Transverse colon (tissue), 4 donors: Measurements from ENCODE around the gene P3H2. TPM values are rescaled to one million over a fixed set of nuclear protein-coding genes. Genes with fewer than 3 reads are reported as not detected.

Experiments used
- DNase-seq: peaks from one replicate; pipeline ENCODE4 v3.0.0-alpha.2; 2019
- H3K27ac ChIP-seq, 4 donors: fragments of 200-600 bp; sonication (generic); 2 replicates each; pipeline ENCODE4 v1.5.1; 2016 to 2018; ENCODE audit warnings: inconsistent platforms in 4 of 4
- H3K27me3 ChIP-seq: fragments of 200-600 bp; sonication (generic); 2 replicates; pipeline ENCODE4 v1.5.1; 2017; ENCODE audit warnings: inconsistent platforms
- H3K36me3 ChIP-seq, 4 donors: fragments of 200-600 bp; sonication (generic); 2 replicates each; pipeline ENCODE4 v1.5.1; 2017 to 2019; ENCODE audit warnings: inconsistent platforms in 4 of 4
- H3K4me1 ChIP-seq, 4 donors: fragments of 200-600 bp; sonication (generic); 2 replicates each; pipeline ENCODE4 v1.5.1; 2017 to 2020; ENCODE audit warnings: inconsistent platforms in 4 of 4
- H3K4me3 ChIP-seq, 4 donors: fragments of 200-600 bp; sonication (generic); 1 replicate in 1 of 4; 2 replicates in 3 of 4; pipeline versions ENCODE4 v1.5.1 to v1.6.1; 2017 to 2019; ENCODE audit warnings: inconsistent platforms in 4 of 4
- H3K9me3 ChIP-seq, 2 donors: fragments of 200-600 bp; sonication (generic); 2 replicates each; pipeline ENCODE4 v1.5.1; 2017 to 2019; ENCODE audit warnings: inconsistent platforms in 2 of 2
- CTCF ChIP-seq, 5 experiments: fragments of 200-600 bp in 3 of 5; fragments of 450-650 bp in 2 of 5; sonication (generic) in 3 of 5; IDR thresholded peaks; 1 replicate in 2 of 5; 2 replicates in 3 of 5; pipeline ENCODE4 v1.5.1; 2016 to 2017; ENCODE audit warnings: antibody characterized with exemption in 5 of 5, inconsistent platforms in 3 of 5, mild to moderate bottlenecking in 2 of 5, moderate library complexity in 1 of 5
- EP300 ChIP-seq: sonication (generic); formaldehyde crosslinking; IDR thresholded peaks from one replicate; pipeline ENCODE4 v1.6.1; 2017; ENCODE audit warnings: antibody characterized with exemption, low read depth
- POLR2A ChIP-seq: fragments of 450-650 bp; IDR thresholded peaks from one replicate; pipeline ENCODE4 v1.6.1; 2016; ENCODE audit warnings: antibody characterized with exemption, mild to moderate bottlenecking, moderate library complexity
- POLR2AphosphoS5 ChIP-seq, 3 donors: sonication (generic); formaldehyde crosslinking; IDR thresholded peaks; one replicate each; pipeline ENCODE4 v1.6.1; 2016; ENCODE audit warnings: antibody characterized with exemption in 3 of 3
- WGBS, 2 donors: methylation state at CpG; one replicate each; pipeline ENCODE4 v1.1.5; 2018; ENCODE audit warnings: low coverage in 1 of 2; 5-methylcytosine and 5-hydroxymethylcytosine counted together
- in situ Hi-C, 4 donors: fragments of 200-750 bp; cut with MboI; loops; one replicate each; pipeline versions ENCODE4 v1.15.0 to v1.15.1; 2017; ENCODE audit warnings: low sequenced_read_pairs in 3 of 4, low pct_ligation_motif_present in 1 of 4, low pct_unique_long_range_greater_than_20kb in 1 of 4
- intact Hi-C: fragments of 100-400 bp; cut with DNase I; formaldehyde crosslinking; loops from one replicate; pipeline ENCODE4 v1.15.1; 2023; ENCODE audit warnings: low total_unique reads
- total RNA-seq, 4 donors: library from RNA; depleted of rRNA; stranded (reverse); fragments of >200 nt; gene quantifications; one replicate each; pipeline ENCODE4 v1.1.0, GENCODE V29; 2016

Gene P3H2
- total RNA-seq, 4 donors from 2014 or later = 26.6 to 153 (median 54.3) TPM

DNA sequence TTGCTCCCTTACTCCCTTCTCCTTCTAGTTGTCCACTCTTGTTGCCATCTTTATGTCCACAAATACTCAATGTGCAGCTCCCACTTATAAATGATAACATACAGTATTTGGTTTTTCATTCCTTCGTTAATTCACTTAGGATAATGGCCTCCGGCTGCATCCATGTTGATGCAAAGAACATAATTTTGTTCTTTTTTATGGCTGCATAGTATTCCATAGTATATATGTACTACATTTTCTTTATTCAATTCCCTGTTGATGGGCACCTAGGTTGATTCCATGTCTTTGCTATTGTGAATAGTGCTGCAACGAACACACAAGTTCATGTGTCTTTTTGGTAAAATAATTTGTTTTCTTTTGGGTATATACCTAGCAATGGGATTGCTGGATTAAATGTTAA, 21.3 kb upstream of the P3H2 start:
- DNase-seq = no peak
- no peak for TF ChIP-seq EP300
- TF ChIP-seq POLR2AphosphoS5 (IDR thresholded peaks at IDR 0.05) = no peak
- TF ChIP-seq POLR2A = no peak
- no peak for TF ChIP-seq CTCF (IDR thresholded peaks at IDR 0.05)
- intact Hi-C loops (no loop called here), in situ Hi-C loops (no loop called here)
- H3K27me3 ChIP-seq = no peaks in the 10 kb centered on the region
- no peak overlapping the region for H3K27ac ChIP-seq
- no peaks in the 10 kb centered on the region for H3K36me3 ChIP-seq
- H3K9me3 ChIP-seq = no peaks in the 10 kb centered on the region
- H3K4me1 ChIP-seq = no peaks in the 10 kb centered on the region
- 77 to 90% methylated on average over 3 of the region's 3 CpGs for WGBS, 2 donors
- H3K4me3 ChIP-seq = no peak overlapping the region

- in situ Hi-C loops (no loop called here), intact Hi-C loops (no loop called here)
- Histone ChIP-seq H3K27me3 (peaks cover 3% of the 10 kb centered on the region), H3K36me3 (no peaks in the 10 kb centered on the region), H3K4me3 (no peak overlapping the region), H3K9me3 (no peaks in the 10 kb centered on the region), H3K27ac (no peak overlapping the region), H3K4me1 (no peaks in the 10 kb centered on the region)
- TF ChIP-seq POLR2A = no peak
- no peak for TF ChIP-seq EP300
- TF ChIP-seq CTCF (IDR thresholded peaks at IDR 0.05) = no peak
- no peak for TF ChIP-seq POLR2AphosphoS5 (IDR thresholded peaks at IDR 0.05)
- WGBS, 2 donors = 39 to 41% methylated on average over 5 of the region's 5 CpGs
- no peak for DNase-seq
These were observed 18.7 kb upstream of the P3H2 start for GRCh38 chr3:190139365-190139764.

DNA sequence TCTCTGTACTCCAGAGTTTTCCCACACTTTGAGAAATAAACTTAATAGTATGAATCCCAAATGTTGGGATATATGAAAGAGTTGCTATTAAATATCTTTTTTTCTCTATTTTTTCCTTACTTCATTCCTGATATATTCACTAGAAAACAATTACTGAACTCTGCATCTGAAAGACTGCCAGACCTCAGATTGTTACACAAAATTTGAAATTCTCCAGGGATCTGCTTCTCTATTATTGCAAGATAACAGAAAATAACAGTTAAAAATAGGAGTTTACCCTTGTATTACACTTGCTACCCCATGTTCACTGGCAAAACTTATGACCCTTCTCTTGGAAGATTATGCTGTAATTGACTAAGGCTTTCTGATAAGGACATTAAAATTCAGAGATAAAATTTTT, 11.7 kb upstream of the P3H2 start:
- peaks cover 3% of the 10 kb centered on the region for H3K27me3 ChIP-seq
- no peak overlapping the region for H3K27ac ChIP-seq
- no peak for DNase-seq
- intact Hi-C loops = no loop called here
- in situ Hi-C loops = no loop called here
- TF ChIP-seq POLR2AphosphoS5 (IDR thresholded peaks at IDR 0.05) (no peak), EP300 (no peak), CTCF (IDR thresholded peaks at IDR 0.05) (no peak), POLR2A (no peak)
- H3K4me1 ChIP-seq = peaks cover 0 to 3% (median 0%) of the 10 kb centered on the region in 4 donors
- no peaks in the 10 kb centered on the region for H3K9me3 ChIP-seq
- no peak overlapping the region for H3K4me3 ChIP-seq
- H3K36me3 ChIP-seq = no peaks in the 10 kb centered on the region

- DNase-seq = no peak
- Histone ChIP-seq H3K4me3 (no peak overlapping the region), H3K27ac (no peak overlapping the region), H3K4me1 (peaks cover 0 to 8% (median 0%) of the 10 kb centered on the region in 4 donors), H3K36me3 (no peaks in the 10 kb centered on the region), H3K27me3 (peaks cover 3% of the 10 kb centered on the region), H3K9me3 (no peaks in the 10 kb centered on the region)
- intact Hi-C loops = no loop called here
- TF ChIP-seq EP300 (no peak), CTCF (IDR thresholded peaks at IDR 0.05) (no peak), POLR2A (no peak), POLR2AphosphoS5 (IDR thresholded peaks at IDR 0.05) (no peak)
- in situ Hi-C loops = no loop called here
- WGBS, 2 donors = 53 to 59% methylated on average over 4 of the region's 4 CpGs
These were observed 10.6 kb upstream of the P3H2 start for GRCh38 chr3:190131329-190131728.
